Cerebellar nuclear complex (tissue), 1 donor: ENCODE measurements around the gene GOLGA6L1.
"Not testable (repeated sequence)": the region's sequence is repeated elsewhere in the genome, so short reads cannot be mapped to it uniquely, and the experiment has no call there.

Experiments
- DNase-seq, 2 experiments: peaks; one replicate each; lab custom pipeline; 2025; lab: John Stamatoyannopoulos, UW

The GOLGA6L1 gene

GRCh38 chr15:23136722-23137121, at the start of gene GOLGA6L1:
TSS of gene GOLGA6L1 (minus strand) at chr15:23136822. CDS start at chr15:23136731, 91 bp downstream.
- not testable (repeated sequence) for DNase-seq

- not testable (repeated sequence) for DNase-seq
Measured at GRCh38 chr15:23181201-23181600, 44.6 kb upstream of the GOLGA6L1 start.

- DNase-seq: not testable (repeated sequence)
Measured at GRCh38 chr15:23180547-23180927, 43.9 kb upstream of the GOLGA6L1 start.

GRCh38 chr15:23179768-23180546, 43.3 kb upstream of the GOLGA6L1 start:
- not testable (repeated sequence) for DNase-seq

- not testable (repeated sequence) for DNase-seq
Measured at GRCh38 chr15:23176683-23177082, 40.1 kb upstream of the GOLGA6L1 start.

- not testable (repeated sequence) for DNase-seq
Measured at GRCh38 chr15:23175606-23176005, 39.0 kb upstream of the GOLGA6L1 start.

GRCh38 chr15:23174609-23175140, 38.1 kb upstream of the GOLGA6L1 start:
- not testable (repeated sequence) for DNase-seq

- not testable (repeated sequence) for DNase-seq
Measured at GRCh38 chr15:23132787-23133186, 3.8 kb downstream of the GOLGA6L1 start.

GRCh38 chr15:23118208-23118607, 18.4 kb downstream of the GOLGA6L1 start:
- no peak for DNase-seq

- DNase-seq: no peak
Measured at GRCh38 chr15:23095796-23096195, 40.8 kb downstream of the GOLGA6L1 start.

- DNase-seq: no peak
Measured at GRCh38 chr15:23083115-23083514, 53.5 kb downstream of the GOLGA6L1 start.

- not testable (repeated sequence) for DNase-seq
Measured at GRCh38 chr15:23081996-23082737, 54.5 kb downstream of the GOLGA6L1 start.

- DNase-seq: no peak
Measured at GRCh38 chr15:23081271-23081670, 55.4 kb downstream of the GOLGA6L1 start.

GRCh38 chr15:23079766-23080165, 56.9 kb downstream of the GOLGA6L1 start:
- no peak for DNase-seq
